Fibroblast of pulmonary artery (primary cell): ENCODE data around the gene NRXN3.

ENCODE experiments used
- DNase-seq: peaks from one replicate; pipeline ENCODE4 v3.0.0-alpha.2; 2010; ENCODE audit warnings: low read depth
- H3K4me3 ChIP-seq: replicated peaks from 2 replicates; pipeline ENCODE4 v1.5.1; 2011; ENCODE audit warnings: low read depth, mild to moderate bottlenecking, control low read depth, low read length, moderate library complexity
- CTCF ChIP-seq: IDR thresholded peaks from 2 replicates; pipeline ENCODE4 v1.5.1; 2011; ENCODE audit warnings: mild to moderate bottlenecking, control low read depth, low read length, inconsistent platforms; ENCODE audit errors: missing control alignments

Gene NRXN3

GRCh38 chr14:79569072-79569471, 1398.9 kb downstream of the NRXN3 start:
- H3K4me3 ChIP-seq = no peak overlapping the region
- TF ChIP-seq CTCF = no peak
- no peak for DNase-seq

- H3K4me3 ChIP-seq = no peak overlapping the region
- TF ChIP-seq CTCF = no peak
- no peak for DNase-seq
Measured at GRCh38 chr14:79570648-79571047, 1400.5 kb downstream of the NRXN3 start.

GRCh38 chr14:79571366-79571765, 1401.2 kb downstream of the NRXN3 start:
- TF ChIP-seq CTCF = no peak
- peak; percentile 20 for DNase-seq

GRCh38 chr14:79573486-79573885, 1403.3 kb downstream of the NRXN3 start:
- no peak for TF ChIP-seq CTCF
- DNase-seq = peak; percentile 59
- H3K4me3 ChIP-seq = no peak overlapping the region

More at GRCh38 chr14:79571366-79571765, 1401.2 kb downstream of the NRXN3 start:
- no peak overlapping the region for H3K4me3 ChIP-seq

- no peak for DNase-seq
- H3K4me3 ChIP-seq = no peak overlapping the region
- no peak for TF ChIP-seq CTCF
Measured at GRCh38 chr14:79575032-79575431, 1404.9 kb downstream of the NRXN3 start.

- DNase-seq = peak; percentile 32
- H3K4me3 ChIP-seq = no peak overlapping the region
- no peak for TF ChIP-seq CTCF
Measured at GRCh38 chr14:79576424-79576823, 1406.3 kb downstream of the NRXN3 start.

GRCh38 chr14:79578470-79578869, 1408.3 kb downstream of the NRXN3 start:
- TF ChIP-seq CTCF = no peak
- H3K4me3 ChIP-seq = no peak overlapping the region
- DNase-seq = no peak
